Lung (tissue), 12 donors: Measurements from ENCODE around the gene ASB6. TPM values are rescaled to one million over a fixed set of nuclear protein-coding genes. Genes with fewer than 3 reads are reported as not detected.

Experiments
- ATAC-seq: fragments of 200-7000 bp; cut with Tn5 transposase; one replicate; pipeline ENCODE4 v1.9.1; 2020; ENCODE audit warnings: moderate number of reproducible peaks; ENCODE audit not compliant: insufficient read depth, low FRiP score
- DNase-seq, 3 donors: peaks; one replicate each; pipeline ENCODE4 v3.0.0-alpha.2; 2013 to 2017
- H3K27ac ChIP-seq, 2 donors: one replicate each; pipeline ENCODE4 v1.5.1; 2013; ENCODE audit warnings: mild to moderate bottlenecking in 2 of 2, moderate library complexity in 2 of 2, control low read depth in 1 of 2, inconsistent platforms in 1 of 2, low read depth in 1 of 2, low read length in 1 of 2
- H3K27me3 ChIP-seq, 3 donors: one replicate each; pipeline ENCODE4 v1.5.1; 2013; ENCODE audit warnings: low read length in 2 of 3; ENCODE audit not compliant: control insufficient read depth in 3 of 3, insufficient read depth in 3 of 3
- H3K36me3 ChIP-seq, 4 donors: one replicate each; pipeline ENCODE4 v1.5.1; 2013; ENCODE audit warnings: low read length in 4 of 4, mild to moderate bottlenecking in 1 of 4, moderate library complexity in 1 of 4; ENCODE audit not compliant: control insufficient read depth in 4 of 4, insufficient read depth in 4 of 4
- H3K4me1 ChIP-seq, 5 donors: one replicate each; pipeline ENCODE4 v1.5.1; 2013; ENCODE audit warnings: low read length in 5 of 5, mild to moderate bottlenecking in 2 of 5, moderate library complexity in 1 of 5; ENCODE audit not compliant: control insufficient read depth in 5 of 5, insufficient read depth in 5 of 5
- H3K4me3 ChIP-seq: one replicate; pipeline ENCODE4 v1.5.1; 2013; ENCODE audit warnings: mild to moderate bottlenecking, control low read depth, moderate library complexity
- H3K9ac ChIP-seq, 2 donors: one replicate each; pipeline ENCODE4 v1.5.1; 2013; ENCODE audit warnings: low read length in 2 of 2, control low read depth in 1 of 2; ENCODE audit not compliant: insufficient read depth in 1 of 2
- H3K9me3 ChIP-seq, 4 donors: one replicate each; pipeline ENCODE4 v1.5.1; 2013; ENCODE audit warnings: low read length in 3 of 4, mild to moderate bottlenecking in 1 of 4, moderate library complexity in 1 of 4; ENCODE audit not compliant: control insufficient read depth in 4 of 4, insufficient read depth in 3 of 4
- CTCF ChIP-seq: IDR thresholded peaks from 2 replicates; pipeline ENCODE4 v1.5.1; 2012; ENCODE audit warnings: mild to moderate bottlenecking; ENCODE audit errors: control extremely low read depth, extremely low read depth
- WGBS, 2 donors: extraction: QIAGEN DNeasy Blood & Tissue Kit; methylation state at CpG; one replicate each; pipeline ENCODE4 v1.1.7; 2013; 5-methylcytosine and 5-hydroxymethylcytosine counted together
- polyA plus RNA-seq, 2 donors: library from polyadenylated mRNA; stranded (reverse); fragments of 200-250 nt; gene quantifications; one replicate each; pipeline ENCODE4 v1.2.1, GENCODE V29; 2013
- total RNA-seq, 2 donors: library from RNA; depleted of rRNA in 1 of 2; stranded (reverse); fragments of >200 nt in 1 of 2; gene quantifications; one replicate each; pipeline ENCODE4 v1.2.1, GENCODE V29; 2014 to 2021
- donor health status: control.
- donor health status: control.
- donor health status: Bipolar disorder and iron deficiency.
- donor health status: healthy.
- donor health status: DM: yes; HTN: yes; CAD: no.

The ASB6 gene
- total and polyA plus RNA-seq, 4 donors: 11.8 to 19.5 (median 16.1) TPM

GRCh38 chr9:129626625-129627284 is 15.2 kb downstream of the ASB6 start:
- Histone ChIP-seq H3K9ac (peak overlapping the region; percentile 2 to 58), H3K4me3 (peak overlapping the region; percentile 63), H3K27ac (peak overlapping the region; percentile 90 to 94), H3K9me3 (no peaks in the 10 kb centered on the region), H3K36me3 (peaks cover 0 to 6% (median 1%) of the 10 kb centered on the region in 4 donors), H3K27me3 (no peaks in the 10 kb centered on the region), H3K4me1 (peaks cover 0 to 26% (median 12%) of the 10 kb centered on the region in 5 donors)
- TF ChIP-seq CTCF: no peak
- WGBS, 2 donors: 2 to 5% methylated on average over 20 of the region's 20 CpGs
- no peak for DNase-seq
- peak; percentile 16 for ATAC-seq

GRCh38 chr9:129626079-129626624 is 15.8 kb downstream of the ASB6 start, which contains the start of gene NTMT1:
TSS of gene NTMT1 (plus strand) at chr9:129626163. CDS start at chr9:129632704, 6,541 bp downstream.
- Histone ChIP-seq H3K27me3 (no peaks in the 10 kb centered on the region), H3K9ac (peak within 1 kb of the TSS; percentile 2 to 58), H3K9me3 (no peaks in the 10 kb centered on the region), H3K36me3 (peaks cover 0 to 2% (median under 1%) of the 10 kb centered on the region in 4 donors), H3K4me3 (peak within 1 kb of the TSS; percentile 63), H3K27ac (peak within 1 kb of the TSS; percentile 90 to 94), H3K4me1 (peaks cover 0 to 26% (median 10%) of the 10 kb centered on the region in 5 donors)
- DNase-seq (peak; percentile 90 to 92 (median 91)), ATAC-seq (peak; percentile 92)
- WGBS, 2 donors: 0 to 1% methylated on average over 48 to 55 of the region's 55 CpGs
- no peak for TF ChIP-seq CTCF

GRCh38 chr9:129624947-129625346 is 17.0 kb downstream of the ASB6 start:
- TF ChIP-seq CTCF: no peak
- WGBS, 2 donors: 17 to 25% methylated on average over 9 of the region's 9 CpGs
- peaks cover 0 to 2% (median 0%) of the 10 kb centered on the region in 4 donors for H3K36me3 ChIP-seq
- ATAC-seq (no peak), DNase-seq (peak in 1 of 3 donors; percentile 31)
- no peak overlapping the region for H3K27ac ChIP-seq
- peaks cover 0 to 1% (median 0%) of the 10 kb centered on the region in 4 donors for H3K9me3 ChIP-seq
- no peaks in the 10 kb centered on the region for H3K27me3 ChIP-seq
- no peak overlapping the region for H3K9ac ChIP-seq
- H3K4me3 ChIP-seq: no peak overlapping the region
- peaks cover 0 to 26% (median 14%) of the 10 kb centered on the region in 5 donors for H3K4me1 ChIP-seq
